ENCODE data around the gene NYAP1.

GRCh38 chr7:100437150-100438100 lies 46.3 kb upstream of the NYAP1 start:
- TF ChIP-seq CTCF (IDR thresholded peaks at IDR 0.05; ENCODE audit: poor library complexity) (no peak), EZH2 (IDR thresholded peaks at IDR 0.05; ENCODE audit: borderline replicate concordance) (no peak)
